Liver (tissue), 9 donors: ENCODE measurements around the gene CAPN3. TPM values are rescaled to one million over a fixed set of nuclear protein-coding genes. Genes with fewer than 3 reads are reported as not detected.

Source experiments
- DNase-seq: peaks from one replicate; pipeline ENCODE4 v3.0.0-alpha.2; 2017; ENCODE audit warnings: low spot score
- H3K27ac ChIP-seq, 2 donors: one replicate each; pipeline ENCODE4 v1.7.0; 2013; ENCODE audit warnings: inconsistent platforms in 2 of 2, low read length in 2 of 2, control low read depth in 1 of 2, low read depth in 1 of 2, mild to moderate bottlenecking in 1 of 2
- H3K27me3 ChIP-seq, 4 donors: one replicate each; pipeline versions ENCODE4 v1.6.1 to v1.7.0; 2013; ENCODE audit warnings: low read length in 3 of 4, inconsistent platforms in 1 of 4, mild to moderate bottlenecking in 1 of 4, moderate library complexity in 1 of 4; ENCODE audit not compliant: control insufficient read depth in 4 of 4, insufficient read depth in 4 of 4
- H3K36me3 ChIP-seq, 4 donors: one replicate each; pipeline versions ENCODE4 v1.6.1 to v1.7.0; 2013; ENCODE audit warnings: low read length in 3 of 4, mild to moderate bottlenecking in 3 of 4, low read depth in 1 of 4, moderate library complexity in 1 of 4; ENCODE audit not compliant: control insufficient read depth in 4 of 4, insufficient read depth in 3 of 4
- H3K4me1 ChIP-seq, 4 donors: one replicate each; pipeline versions ENCODE4 v1.6.1 to v1.7.0; 2013; ENCODE audit warnings: low read length in 3 of 4, mild to moderate bottlenecking in 3 of 4, moderate library complexity in 1 of 4; ENCODE audit not compliant: control insufficient read depth in 4 of 4, insufficient read depth in 4 of 4
- H3K4me3 ChIP-seq, 3 donors: one replicate each; pipeline versions ENCODE4 v1.6.1 to v1.7.0; 2013; ENCODE audit warnings: low read length in 3 of 3, control low read depth in 1 of 3, low read depth in 1 of 3, mild to moderate bottlenecking in 1 of 3
- H3K9ac ChIP-seq, 2 donors: one replicate each; pipeline ENCODE4 v1.7.0; 2013; ENCODE audit warnings: low read length in 2 of 2, mild to moderate bottlenecking in 2 of 2, moderate library complexity in 2 of 2, control low read depth in 1 of 2, low read depth in 1 of 2
- H3K9me3 ChIP-seq, 4 donors: one replicate each; pipeline versions ENCODE4 v1.6.1 to v1.7.0; 2013; ENCODE audit warnings: low read length in 3 of 4; ENCODE audit not compliant: control insufficient read depth in 4 of 4
- EGR1 ChIP-seq, 2 donors: IDR thresholded peaks; 2 replicates each; pipeline ENCODE4 v1.6.1; 2016 to 2018; ENCODE audit warnings: antibody characterized with exemption in 2 of 2, low read depth in 2 of 2
- FOXA1 ChIP-seq: IDR thresholded peaks from 2 replicates; pipeline ENCODE4 v1.6.1; 2016; ENCODE audit warnings: antibody characterized with exemption
- FOXA2 ChIP-seq: IDR thresholded peaks from 2 replicates; pipeline ENCODE4 v1.6.1; 2016; ENCODE audit warnings: antibody characterized with exemption
- GABPA ChIP-seq, 2 donors: IDR thresholded peaks in 1 of 2; conservative IDR thresholded peaks in 1 of 2; 2 replicates each; pipeline ENCODE4 v1.6.1; 2016; ENCODE audit warnings: antibody characterized with exemption in 2 of 2, mild to moderate bottlenecking in 1 of 2, moderate library complexity in 1 of 2
- HNF4A ChIP-seq, 2 donors: conservative IDR thresholded peaks; 2 replicates each; pipeline ENCODE4 v1.6.1; 2016; ENCODE audit warnings: antibody characterized with exemption in 2 of 2, mild to moderate bottlenecking in 2 of 2
- HNF4G ChIP-seq: IDR thresholded peaks from 2 replicates; pipeline ENCODE4 v1.6.1; 2016; ENCODE audit warnings: antibody characterized with exemption
- JUND ChIP-seq, 2 donors: IDR thresholded peaks; 2 replicates each; pipeline ENCODE4 v1.6.1; 2016; ENCODE audit warnings: antibody characterized with exemption in 2 of 2
- NR2F2 ChIP-seq: IDR thresholded peaks from 2 replicates; pipeline ENCODE4 v1.6.1; 2016; ENCODE audit warnings: antibody characterized with exemption
- RAD21 ChIP-seq, 2 donors: IDR thresholded peaks; 2 replicates each; pipeline ENCODE4 v1.6.1; 2016; ENCODE audit warnings: antibody characterized with exemption in 2 of 2, mild to moderate bottlenecking in 2 of 2
- RXRA ChIP-seq, 2 donors: IDR thresholded peaks; 2 replicates each; pipeline ENCODE4 v1.6.1; 2017 to 2018; ENCODE audit warnings: antibody characterized with exemption in 2 of 2, mild to moderate bottlenecking in 1 of 2
- SP1 ChIP-seq: IDR thresholded peaks from 2 replicates; pipeline ENCODE4 v1.6.1; 2018; ENCODE audit warnings: antibody characterized with exemption, mild to moderate bottlenecking
- TAF1 ChIP-seq: conservative IDR thresholded peaks from 2 replicates; pipeline ENCODE4 v1.6.1; 2016; ENCODE audit warnings: antibody characterized with exemption, mild to moderate bottlenecking
- YY1 ChIP-seq: IDR thresholded peaks from 2 replicates; pipeline ENCODE4 v1.6.1; 2016; ENCODE audit warnings: antibody characterized with exemption, mild to moderate bottlenecking
- WGBS: extraction: QIAGEN DNeasy Blood & Tissue Kit; methylation state at CpG from one replicate; pipeline ENCODE4 v1.1.7; 2013; 5-methylcytosine and 5-hydroxymethylcytosine counted together
- polyA plus RNA-seq, 2 donors: library from polyadenylated mRNA; stranded (reverse) in 1 of 2; unstranded in 1 of 2; fragments of 200-250 nt in 1 of 2; fragments of >200 nt in 1 of 2; fragmentation: Nextera tagmentation in 1 of 2; extraction: Ambion mirVana in 1 of 2; gene quantifications; one replicate each; pipeline versions ENCODE4 v1.2.1 to v1.2.3, GENCODE V29; 2013 to 2015
- total RNA-seq, 2 donors: library from RNA; depleted of rRNA; stranded (reverse); fragments of >200 nt; gene quantifications; one replicate each; pipeline ENCODE4 v1.2.3, GENCODE V29; 2014
- TF ChIP-seq, protein P1 (sequence below): IDR thresholded peaks from 2 replicates; pipeline ENCODE4 v1.6.1; 2016; ENCODE audit warnings: antibody characterized with exemption
- TF ChIP-seq, protein P2 (sequence below): IDR thresholded peaks from 2 replicates; pipeline ENCODE4 v1.6.1; 2016; ENCODE audit warnings: antibody characterized with exemption
- TF ChIP-seq, protein P3 (sequence below): IDR thresholded peaks from 2 replicates; pipeline ENCODE4 v1.6.1; 2016; ENCODE audit warnings: antibody characterized with exemption
- TF ChIP-seq, protein P4 (sequence below): fragments of 150-350 bp; IDR thresholded peaks from 2 replicates; pipeline ENCODE4 v1.5.1; 2017; ENCODE audit warnings: improper control_type of control experiment, low read depth, low read length; ENCODE audit not compliant: missing input control
- TF ChIP-seq, protein P5 (sequence below): IDR thresholded peaks from 2 replicates; pipeline ENCODE4 v1.6.1; 2016; ENCODE audit warnings: antibody characterized with exemption, mild to moderate bottlenecking
- donor health status: healthy.
- donor health status: healthy.
- donor health status: healthy.
- donor health status: healthy.
- donor health status: healthy.

Gene CAPN3
- total and polyA plus RNA-seq, 4 donors: 2.0 to 6.1 (median 4.2) TPM

DNA sequence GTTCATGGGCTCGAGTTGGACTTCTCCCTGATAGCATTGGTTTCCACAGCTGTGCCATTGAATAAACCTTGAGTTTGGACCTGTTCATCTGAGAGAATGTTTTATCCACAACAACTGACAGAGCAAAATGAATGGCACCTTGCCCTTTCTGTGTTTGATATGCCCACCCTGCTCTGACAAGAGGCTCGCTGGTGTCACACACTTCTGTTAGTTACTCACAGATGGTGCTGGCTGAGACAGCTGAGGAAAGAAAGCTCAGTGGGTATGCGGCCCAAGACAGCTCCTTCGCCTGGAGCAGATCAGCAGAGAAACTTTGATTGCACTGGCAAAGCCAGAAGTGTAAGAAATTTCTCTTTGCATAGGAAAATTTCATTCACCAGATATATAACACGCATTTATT lies 2.5 kb upstream of the CAPN3 start:
- no peak overlapping the region for H3K4me3 ChIP-seq
- H3K27ac ChIP-seq: no peak overlapping the region
- no peaks in the 10 kb centered on the region for H3K4me1 ChIP-seq
- H3K9ac ChIP-seq: no peak overlapping the region
- TF ChIP-seq RAD21 (IDR thresholded peaks at IDR 0.05) (no peak), TAF1 (no peak), YY1 (no peak), FOXA2 (no peak), EGR1 (IDR thresholded peaks at IDR 0.05; ENCODE audit: low read depth in 2 of 2) (no peak), GABPA (IDR thresholded peaks at IDR 0.05 in 1 of 2, conservative IDR thresholded peaks at IDR 0.05 in 1 of 2) (no peak)
- TF ChIP-seq, protein P1, sequence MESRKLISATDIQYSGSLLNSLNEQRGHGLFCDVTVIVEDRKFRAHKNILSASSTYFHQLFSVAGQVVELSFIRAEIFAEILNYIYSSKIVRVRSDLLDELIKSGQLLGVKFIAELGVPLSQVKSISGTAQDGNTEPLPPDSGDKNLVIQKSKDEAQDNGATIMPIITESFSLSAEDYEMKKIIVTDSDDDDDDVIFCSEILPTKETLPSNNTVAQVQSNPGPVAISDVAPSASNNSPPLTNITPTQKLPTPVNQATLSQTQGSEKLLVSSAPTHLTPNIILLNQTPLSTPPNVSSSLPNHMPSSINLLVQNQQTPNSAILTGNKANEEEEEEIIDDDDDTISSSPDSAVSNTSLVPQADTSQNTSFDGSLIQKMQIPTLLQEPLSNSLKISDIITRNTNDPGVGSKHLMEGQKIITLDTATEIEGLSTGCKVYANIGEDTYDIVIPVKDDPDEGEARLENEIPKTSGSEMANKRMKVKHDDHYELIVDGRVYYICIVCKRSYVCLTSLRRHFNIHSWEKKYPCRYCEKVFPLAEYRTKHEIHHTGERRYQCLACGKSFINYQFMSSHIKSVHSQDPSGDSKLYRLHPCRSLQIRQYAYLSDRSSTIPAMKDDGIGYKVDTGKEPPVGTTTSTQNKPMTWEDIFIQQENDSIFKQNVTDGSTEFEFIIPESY: no peak
- TF ChIP-seq, protein P2, sequence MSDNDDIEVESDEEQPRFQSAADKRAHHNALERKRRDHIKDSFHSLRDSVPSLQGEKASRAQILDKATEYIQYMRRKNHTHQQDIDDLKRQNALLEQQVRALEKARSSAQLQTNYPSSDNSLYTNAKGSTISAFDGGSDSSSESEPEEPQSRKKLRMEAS: no peak
- TF ChIP-seq, protein P3, sequence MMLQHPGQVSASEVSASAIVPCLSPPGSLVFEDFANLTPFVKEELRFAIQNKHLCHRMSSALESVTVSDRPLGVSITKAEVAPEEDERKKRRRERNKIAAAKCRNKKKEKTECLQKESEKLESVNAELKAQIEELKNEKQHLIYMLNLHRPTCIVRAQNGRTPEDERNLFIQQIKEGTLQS: no peak
- TF ChIP-seq, protein P4, sequence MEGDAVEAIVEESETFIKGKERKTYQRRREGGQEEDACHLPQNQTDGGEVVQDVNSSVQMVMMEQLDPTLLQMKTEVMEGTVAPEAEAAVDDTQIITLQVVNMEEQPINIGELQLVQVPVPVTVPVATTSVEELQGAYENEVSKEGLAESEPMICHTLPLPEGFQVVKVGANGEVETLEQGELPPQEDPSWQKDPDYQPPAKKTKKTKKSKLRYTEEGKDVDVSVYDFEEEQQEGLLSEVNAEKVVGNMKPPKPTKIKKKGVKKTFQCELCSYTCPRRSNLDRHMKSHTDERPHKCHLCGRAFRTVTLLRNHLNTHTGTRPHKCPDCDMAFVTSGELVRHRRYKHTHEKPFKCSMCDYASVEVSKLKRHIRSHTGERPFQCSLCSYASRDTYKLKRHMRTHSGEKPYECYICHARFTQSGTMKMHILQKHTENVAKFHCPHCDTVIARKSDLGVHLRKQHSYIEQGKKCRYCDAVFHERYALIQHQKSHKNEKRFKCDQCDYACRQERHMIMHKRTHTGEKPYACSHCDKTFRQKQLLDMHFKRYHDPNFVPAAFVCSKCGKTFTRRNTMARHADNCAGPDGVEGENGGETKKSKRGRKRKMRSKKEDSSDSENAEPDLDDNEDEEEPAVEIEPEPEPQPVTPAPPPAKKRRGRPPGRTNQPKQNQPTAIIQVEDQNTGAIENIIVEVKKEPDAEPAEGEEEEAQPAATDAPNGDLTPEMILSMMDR: no peak
- no peak for DNase-seq
- 92% methylated on average over 5 of the region's 5 CpGs for WGBS
- H3K9me3 ChIP-seq: no peaks in the 10 kb centered on the region
- H3K36me3 ChIP-seq: peaks cover 0 to 41% (median 40%) of the 10 kb centered on the region in 4 donors
- H3K27me3 ChIP-seq: no peaks in the 10 kb centered on the region

DNA sequence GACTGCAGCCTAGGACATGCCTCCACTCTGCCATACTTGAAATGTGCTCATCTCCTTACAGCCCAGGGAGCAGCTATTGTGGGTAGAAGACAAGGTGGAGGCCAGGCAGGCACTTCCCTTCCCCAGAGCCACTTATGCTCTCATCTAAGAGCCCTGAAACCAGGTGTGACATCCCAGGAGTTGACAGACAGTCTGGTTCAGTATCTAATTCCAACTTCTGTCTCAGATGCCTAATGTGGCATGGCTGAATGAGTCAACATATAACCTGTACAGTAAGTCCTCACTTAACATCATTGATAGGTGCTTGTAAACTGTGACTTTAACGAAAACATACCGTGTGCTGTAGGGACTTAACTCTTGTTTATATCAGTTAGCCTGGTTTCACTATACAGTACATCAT lies 1.2 kb upstream of the CAPN3 start:
- no peak for TF ChIP-seq YY1
- TF ChIP-seq HNF4A (conservative IDR thresholded peaks at IDR 0.05): no peak
- TF ChIP-seq, protein P5, sequence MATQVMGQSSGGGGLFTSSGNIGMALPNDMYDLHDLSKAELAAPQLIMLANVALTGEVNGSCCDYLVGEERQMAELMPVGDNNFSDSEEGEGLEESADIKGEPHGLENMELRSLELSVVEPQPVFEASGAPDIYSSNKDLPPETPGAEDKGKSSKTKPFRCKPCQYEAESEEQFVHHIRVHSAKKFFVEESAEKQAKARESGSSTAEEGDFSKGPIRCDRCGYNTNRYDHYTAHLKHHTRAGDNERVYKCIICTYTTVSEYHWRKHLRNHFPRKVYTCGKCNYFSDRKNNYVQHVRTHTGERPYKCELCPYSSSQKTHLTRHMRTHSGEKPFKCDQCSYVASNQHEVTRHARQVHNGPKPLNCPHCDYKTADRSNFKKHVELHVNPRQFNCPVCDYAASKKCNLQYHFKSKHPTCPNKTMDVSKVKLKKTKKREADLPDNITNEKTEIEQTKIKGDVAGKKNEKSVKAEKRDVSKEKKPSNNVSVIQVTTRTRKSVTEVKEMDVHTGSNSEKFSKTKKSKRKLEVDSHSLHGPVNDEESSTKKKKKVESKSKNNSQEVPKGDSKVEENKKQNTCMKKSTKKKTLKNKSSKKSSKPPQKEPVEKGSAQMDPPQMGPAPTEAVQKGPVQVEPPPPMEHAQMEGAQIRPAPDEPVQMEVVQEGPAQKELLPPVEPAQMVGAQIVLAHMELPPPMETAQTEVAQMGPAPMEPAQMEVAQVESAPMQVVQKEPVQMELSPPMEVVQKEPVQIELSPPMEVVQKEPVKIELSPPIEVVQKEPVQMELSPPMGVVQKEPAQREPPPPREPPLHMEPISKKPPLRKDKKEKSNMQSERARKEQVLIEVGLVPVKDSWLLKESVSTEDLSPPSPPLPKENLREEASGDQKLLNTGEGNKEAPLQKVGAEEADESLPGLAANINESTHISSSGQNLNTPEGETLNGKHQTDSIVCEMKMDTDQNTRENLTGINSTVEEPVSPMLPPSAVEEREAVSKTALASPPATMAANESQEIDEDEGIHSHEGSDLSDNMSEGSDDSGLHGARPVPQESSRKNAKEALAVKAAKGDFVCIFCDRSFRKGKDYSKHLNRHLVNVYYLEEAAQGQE: no peak
- no peak for TF ChIP-seq RAD21 (IDR thresholded peaks at IDR 0.05)
- no peak for TF ChIP-seq RXRA (IDR thresholded peaks at IDR 0.05)
- no peak for TF ChIP-seq FOXA1
- TF ChIP-seq GABPA (IDR thresholded peaks at IDR 0.05 in 1 of 2, conservative IDR thresholded peaks at IDR 0.05 in 1 of 2): no peak
- TF ChIP-seq NR2F2: no peak
- TF ChIP-seq, protein P4: no peak
- TF ChIP-seq SP1: no peak
- TF ChIP-seq HNF4G: no peak
- no peak for TF ChIP-seq JUND (IDR thresholded peaks at IDR 0.05)
- TF ChIP-seq EGR1 (IDR thresholded peaks at IDR 0.05; ENCODE audit: low read depth in 2 of 2): no peak
- TF ChIP-seq, protein P1: no peak
- TF ChIP-seq, protein P3: no peak
- TF ChIP-seq, protein P2: no peak
- TF ChIP-seq TAF1: no peak
- WGBS: 96% methylated on average over 2 of the region's 2 CpGs
- DNase-seq: no peak
- no peak overlapping the region for H3K9ac ChIP-seq
- no peak overlapping the region for H3K4me3 ChIP-seq
- H3K27ac ChIP-seq: no peak overlapping the region
- no peaks in the 10 kb centered on the region for H3K9me3 ChIP-seq
- H3K27me3 ChIP-seq: no peaks in the 10 kb centered on the region
- H3K36me3 ChIP-seq: peaks cover 0 to 31% (median 27%) of the 10 kb centered on the region in 4 donors
- H3K4me1 ChIP-seq: no peaks in the 10 kb centered on the region
